IPS-18a (cell line): ENCODE measurements around the gene SYNPO.

Experiments used
- H3K27ac ChIP-seq: one replicate; pipeline ENCODE4 v1.5.1; 2013; ENCODE audit warnings: low read length
- H3K27me3 ChIP-seq: one replicate; pipeline ENCODE4 v1.6.1; 2013; ENCODE audit warnings: mild to moderate bottlenecking, low read length; ENCODE audit not compliant: control insufficient read depth, insufficient read depth
- H3K36me3 ChIP-seq: one replicate; pipeline ENCODE4 v1.6.1; 2013; ENCODE audit warnings: low read depth, low read length; ENCODE audit not compliant: control insufficient read depth
- H3K4me1 ChIP-seq: one replicate; pipeline ENCODE4 v1.6.1; 2013; ENCODE audit warnings: low read depth, low read length; ENCODE audit not compliant: control insufficient read depth
- H3K4me3 ChIP-seq: one replicate; pipeline ENCODE4 v1.5.1; 2013; ENCODE audit warnings: low read length
- H3K9ac ChIP-seq: one replicate; pipeline ENCODE4 v1.6.1; 2013; ENCODE audit warnings: mild to moderate bottlenecking, low read length, moderate library complexity
- H3K9me3 ChIP-seq: one replicate; pipeline ENCODE4 v1.6.1; 2013; ENCODE audit warnings: low read depth, low read length; ENCODE audit not compliant: control insufficient read depth

Gene SYNPO

DNA sequence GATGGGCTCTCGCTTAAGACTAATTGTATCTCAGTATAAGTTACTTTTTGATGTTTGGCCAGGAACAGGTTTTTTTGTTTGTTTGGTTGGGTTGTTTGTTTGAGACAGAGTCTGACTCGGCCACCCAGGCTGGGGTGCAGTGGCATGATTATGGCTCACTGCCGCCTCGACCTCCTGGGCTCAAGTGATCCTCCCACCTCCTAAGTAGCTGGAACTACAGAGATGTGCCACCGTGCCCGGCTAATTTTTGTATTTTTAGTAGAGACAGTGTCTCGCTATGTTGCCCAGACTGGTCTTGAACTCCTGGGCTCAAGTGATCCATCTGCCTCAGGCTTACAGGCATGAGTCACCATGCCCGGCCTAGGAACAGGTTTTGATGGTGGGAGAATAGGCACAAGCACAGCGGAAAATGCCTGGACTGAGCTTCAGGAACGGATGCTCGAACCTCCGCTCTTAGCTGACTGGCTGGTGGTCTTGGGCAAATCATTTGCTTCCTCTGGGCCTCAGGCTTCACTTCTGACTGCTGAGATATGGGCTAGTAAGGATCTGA lies 11.4 kb upstream of the SYNPO start:
- Histone ChIP-seq H3K9me3 (no peaks in the 10 kb centered on the region), H3K4me1 (no peaks in the 10 kb centered on the region), H3K27ac (no peak overlapping the region), H3K27me3 (peaks cover 19% of the 10 kb centered on the region), H3K4me3 (no peak overlapping the region), H3K9ac (no peak overlapping the region), H3K36me3 (no peaks in the 10 kb centered on the region)

DNA sequence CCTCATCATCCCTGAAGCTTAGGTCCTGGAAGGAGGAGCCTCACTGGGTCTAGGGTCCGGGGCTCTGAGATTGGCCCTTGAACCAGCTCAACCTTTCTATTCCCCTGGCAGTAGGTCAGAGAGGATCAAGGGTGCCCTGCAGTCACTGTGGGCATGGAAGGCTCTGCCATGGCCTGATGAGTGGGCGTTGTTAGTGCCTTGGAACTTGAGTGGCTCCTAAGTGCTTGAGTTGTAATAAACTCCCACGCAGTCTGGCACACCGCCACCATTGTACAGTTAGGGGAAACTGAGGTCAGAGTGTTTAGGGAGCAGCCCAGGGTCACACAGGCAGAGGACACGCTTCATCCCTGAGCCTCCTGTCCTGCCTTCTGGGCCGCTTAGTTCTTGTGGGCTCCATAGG lies 10.4 kb upstream of the SYNPO start:
- Histone ChIP-seq H3K4me3 (no peak overlapping the region), H3K36me3 (no peaks in the 10 kb centered on the region), H3K27me3 (peaks cover 12% of the 10 kb centered on the region), H3K9ac (no peak overlapping the region), H3K4me1 (no peaks in the 10 kb centered on the region), H3K27ac (no peak overlapping the region), H3K9me3 (no peaks in the 10 kb centered on the region)

DNA sequence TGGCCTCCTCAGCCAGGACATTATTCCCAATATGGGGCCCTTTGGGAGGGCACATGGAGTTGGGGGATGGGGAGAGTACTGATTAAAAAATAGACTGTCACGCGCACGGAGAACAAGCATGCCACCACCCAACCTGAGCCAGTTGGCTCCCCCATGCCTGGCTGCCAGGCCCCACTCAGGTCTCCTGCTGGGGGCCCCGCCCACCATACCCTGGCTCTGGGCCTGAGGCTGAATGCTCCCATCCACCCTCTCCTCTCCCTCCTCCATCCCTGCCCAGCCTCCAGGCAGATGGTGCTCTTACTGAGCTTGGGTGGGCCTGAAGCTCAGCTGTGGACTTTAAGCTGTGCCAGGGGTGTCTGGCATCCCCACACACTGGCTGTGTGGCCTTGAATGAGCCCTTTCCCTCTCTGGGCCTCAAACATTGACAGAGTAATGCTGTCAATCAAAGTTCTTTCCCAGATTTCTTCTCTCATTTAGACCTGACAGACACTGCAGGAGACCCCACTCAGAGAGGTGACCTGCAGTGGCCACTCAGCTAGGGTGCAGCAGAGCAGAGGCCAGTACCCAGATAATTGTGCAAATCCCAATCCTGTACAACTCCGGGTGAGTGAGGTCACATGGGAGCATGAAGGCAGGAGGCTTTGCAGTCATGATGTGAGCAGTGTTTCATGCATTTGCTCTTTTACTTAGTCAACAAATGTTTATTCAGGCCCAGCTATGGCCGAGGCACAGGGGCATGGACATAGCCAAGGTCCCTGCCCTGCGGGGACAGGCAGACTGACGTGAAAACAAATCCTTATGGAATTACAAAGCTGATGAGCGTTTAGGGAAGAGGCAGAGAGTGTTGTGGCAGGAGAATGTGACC lies 9.8 kb upstream of the SYNPO start:
- Histone ChIP-seq H3K4me1 (no peaks in the 10 kb centered on the region), H3K27ac (no peak overlapping the region), H3K27me3 (peaks cover 6% of the 10 kb centered on the region)

DNA sequence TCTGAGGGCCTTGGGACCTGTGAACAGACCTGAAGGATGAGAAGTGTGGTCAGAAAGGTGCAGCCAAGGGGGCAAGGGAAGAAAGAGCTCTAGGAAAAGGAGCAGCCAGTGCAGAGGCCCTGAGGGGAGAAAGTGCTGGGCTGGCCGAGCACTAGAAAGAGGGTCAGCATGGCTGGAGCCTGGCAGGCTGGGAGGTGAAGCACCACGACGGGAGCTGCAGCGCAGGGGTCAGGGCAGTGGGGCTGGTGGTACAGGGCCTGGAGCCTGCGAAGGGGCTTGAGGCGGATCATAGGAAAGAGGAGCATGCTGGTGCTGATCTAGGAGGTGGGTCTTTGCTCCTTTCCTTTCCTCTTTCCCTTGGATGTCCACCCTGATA lies 9.1 kb upstream of the SYNPO start:
- no peaks in the 10 kb centered on the region for H3K9me3 ChIP-seq
- no peak overlapping the region for H3K27ac ChIP-seq
- H3K9ac ChIP-seq: no peak overlapping the region
- H3K27me3 ChIP-seq: no peaks in the 10 kb centered on the region
- no peak overlapping the region for H3K4me3 ChIP-seq
- H3K36me3 ChIP-seq: no peaks in the 10 kb centered on the region
- no peaks in the 10 kb centered on the region for H3K4me1 ChIP-seq

More for the DNA sequence above, 9.8 kb upstream of the SYNPO start:
- no peak overlapping the region for H3K9ac ChIP-seq
- no peaks in the 10 kb centered on the region for H3K9me3 ChIP-seq
- H3K36me3 ChIP-seq: no peaks in the 10 kb centered on the region
- no peak overlapping the region for H3K4me3 ChIP-seq

DNA sequence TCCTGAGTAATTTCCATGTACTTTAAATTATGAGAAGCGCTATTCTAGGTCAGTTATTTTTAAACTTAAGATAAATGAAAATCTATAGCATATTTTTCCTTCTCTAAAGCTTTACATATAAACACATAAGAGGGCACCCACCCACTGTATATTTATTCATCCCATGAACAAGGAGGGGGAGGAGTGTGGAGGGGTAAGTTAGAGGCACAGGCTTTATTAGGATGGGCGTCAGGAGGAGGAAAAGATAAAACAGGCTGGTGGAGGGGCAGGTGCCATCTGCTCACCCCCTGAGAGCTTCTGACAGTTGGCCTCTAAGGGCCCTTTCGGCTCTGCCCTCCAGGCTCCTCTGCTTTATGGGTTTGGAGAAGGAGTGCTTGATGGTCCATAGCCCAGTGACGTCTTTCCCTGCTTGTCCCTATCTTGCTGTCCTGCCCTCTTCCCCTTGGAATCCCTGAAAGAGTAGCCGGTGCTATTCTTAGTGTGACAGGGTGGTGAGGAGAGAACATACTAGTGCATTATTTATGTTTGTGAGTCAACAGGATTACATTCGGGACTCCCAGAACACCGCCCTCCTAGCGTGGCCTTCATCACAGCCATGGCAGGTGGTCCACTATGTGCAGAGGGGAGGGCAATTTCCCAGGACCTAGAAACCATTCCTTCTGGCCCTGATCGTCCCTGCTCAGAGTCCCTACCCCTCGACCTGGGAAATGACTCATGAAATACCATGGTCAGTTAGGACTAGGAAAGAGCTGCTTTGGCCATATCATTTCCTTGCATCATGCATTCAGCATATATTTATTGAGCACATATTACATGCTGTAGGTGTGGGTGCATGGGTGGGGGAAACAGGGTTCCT lies 7.9 kb upstream of the SYNPO start:
- H3K4me3 ChIP-seq: no peak overlapping the region
- H3K27me3 ChIP-seq: no peaks in the 10 kb centered on the region
- peaks cover 3% of the 10 kb centered on the region for H3K4me1 ChIP-seq
- H3K9ac ChIP-seq: no peak overlapping the region
- no peaks in the 10 kb centered on the region for H3K9me3 ChIP-seq
- no peaks in the 10 kb centered on the region for H3K36me3 ChIP-seq
- no peak overlapping the region for H3K27ac ChIP-seq

- no peaks in the 10 kb centered on the region for H3K27me3 ChIP-seq
- no peak overlapping the region for H3K9ac ChIP-seq
- H3K36me3 ChIP-seq: no peaks in the 10 kb centered on the region
- H3K27ac ChIP-seq: no peak overlapping the region
- H3K9me3 ChIP-seq: no peaks in the 10 kb centered on the region
- H3K4me3 ChIP-seq: no peak overlapping the region
- H3K4me1 ChIP-seq: peaks cover 11% of the 10 kb centered on the region
Measured at GRCh38 chr5:150633429-150633828, 7.0 kb upstream of the SYNPO start.

DNA sequence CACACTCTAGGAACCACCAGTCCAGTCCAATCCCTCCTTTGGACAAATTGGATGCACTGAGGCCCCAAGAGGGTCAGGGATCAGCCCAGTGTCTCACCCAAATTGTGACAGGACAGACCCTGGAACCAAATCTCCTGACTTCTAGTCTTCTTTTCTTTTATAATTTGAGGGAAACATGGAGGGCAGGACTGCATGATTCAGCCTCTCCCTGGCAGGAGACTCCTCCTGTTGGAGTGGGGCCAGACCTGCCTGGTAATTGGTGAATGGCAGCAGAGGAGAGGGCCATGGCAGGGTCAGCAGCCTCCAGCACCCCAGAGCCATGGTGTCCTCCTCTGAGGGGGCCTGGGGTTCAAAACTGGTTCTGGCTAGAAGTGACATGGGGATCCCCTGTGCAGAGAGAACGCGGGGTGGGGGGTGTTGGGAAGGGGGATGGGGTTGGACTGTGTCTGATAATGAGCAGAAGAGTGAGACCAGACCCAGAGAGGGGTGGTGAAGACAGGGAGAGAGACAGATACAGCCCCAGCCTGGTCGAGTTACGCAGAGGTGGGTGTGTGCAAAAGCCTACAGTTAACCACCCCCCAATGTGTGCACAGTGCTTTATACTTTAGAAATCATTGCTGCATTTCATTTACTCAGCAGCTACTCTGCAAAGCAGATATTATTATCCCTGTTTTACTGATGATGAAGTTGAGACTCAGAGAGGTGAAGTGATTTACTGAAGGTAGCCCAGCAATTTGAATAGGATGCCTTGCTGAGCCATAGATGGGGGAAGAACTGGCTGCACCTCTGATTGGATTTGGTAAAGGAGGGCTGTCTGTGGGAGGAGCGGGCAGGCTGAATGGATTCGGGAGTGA lies 3.8 kb upstream of the SYNPO start:
- H3K9me3 ChIP-seq: no peaks in the 10 kb centered on the region
- H3K4me1 ChIP-seq: peaks cover 22% of the 10 kb centered on the region
- H3K36me3 ChIP-seq: no peaks in the 10 kb centered on the region
- no peak overlapping the region for H3K4me3 ChIP-seq
- H3K27me3 ChIP-seq: no peaks in the 10 kb centered on the region
- H3K27ac ChIP-seq: no peak overlapping the region
- H3K9ac ChIP-seq: no peak overlapping the region

DNA sequence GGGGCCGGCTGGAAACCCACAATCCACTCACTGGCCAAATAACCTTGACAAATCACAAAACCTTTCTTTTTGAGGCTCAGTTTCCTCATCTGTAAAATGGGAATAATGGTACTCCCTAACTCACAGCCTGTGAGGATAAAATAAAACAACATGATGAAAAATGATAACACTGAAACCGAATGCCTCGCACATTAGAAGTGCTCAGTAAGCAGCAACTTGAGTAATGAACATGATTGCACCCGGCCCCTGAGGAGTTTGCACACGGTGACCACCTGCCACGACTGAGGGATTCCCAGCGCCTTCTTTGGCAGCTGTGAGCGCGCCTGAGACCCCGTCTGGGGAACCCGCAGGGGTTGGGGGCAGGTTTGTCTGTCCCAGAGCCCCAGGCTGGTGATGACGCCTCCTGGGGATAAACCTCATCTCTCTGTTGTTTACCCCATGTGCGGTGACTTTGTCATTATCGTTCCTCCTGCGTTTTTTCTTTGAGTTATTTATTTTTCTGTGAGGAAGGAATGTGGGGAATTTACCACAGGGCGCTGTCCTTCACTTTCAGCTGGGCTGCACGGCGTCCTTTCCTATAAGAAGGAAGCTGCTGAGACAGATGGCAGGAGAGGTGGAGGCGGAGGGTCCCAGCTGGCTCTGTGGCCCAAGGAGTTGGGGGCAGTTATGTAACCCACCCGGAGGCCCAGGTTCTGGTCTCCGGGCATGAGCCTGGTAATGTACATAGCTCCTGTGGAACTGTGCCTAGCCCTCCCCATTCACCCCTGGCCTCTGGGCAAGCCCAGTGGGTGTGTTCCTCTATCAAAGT lies 3.0 kb upstream of the SYNPO start:
- Histone ChIP-seq H3K9ac (no peak overlapping the region), H3K27me3 (no peaks in the 10 kb centered on the region), H3K36me3 (no peaks in the 10 kb centered on the region), H3K27ac (no peak overlapping the region), H3K4me3 (no peak overlapping the region), H3K4me1 (peaks cover 22% of the 10 kb centered on the region), H3K9me3 (no peaks in the 10 kb centered on the region)

GRCh38 chr5:150638053-150638444 lies 2.4 kb upstream of the SYNPO start:
- peaks cover 22% of the 10 kb centered on the region for H3K4me1 ChIP-seq
- H3K27ac ChIP-seq: no peak overlapping the region
- H3K9ac ChIP-seq: no peak overlapping the region

DNA sequence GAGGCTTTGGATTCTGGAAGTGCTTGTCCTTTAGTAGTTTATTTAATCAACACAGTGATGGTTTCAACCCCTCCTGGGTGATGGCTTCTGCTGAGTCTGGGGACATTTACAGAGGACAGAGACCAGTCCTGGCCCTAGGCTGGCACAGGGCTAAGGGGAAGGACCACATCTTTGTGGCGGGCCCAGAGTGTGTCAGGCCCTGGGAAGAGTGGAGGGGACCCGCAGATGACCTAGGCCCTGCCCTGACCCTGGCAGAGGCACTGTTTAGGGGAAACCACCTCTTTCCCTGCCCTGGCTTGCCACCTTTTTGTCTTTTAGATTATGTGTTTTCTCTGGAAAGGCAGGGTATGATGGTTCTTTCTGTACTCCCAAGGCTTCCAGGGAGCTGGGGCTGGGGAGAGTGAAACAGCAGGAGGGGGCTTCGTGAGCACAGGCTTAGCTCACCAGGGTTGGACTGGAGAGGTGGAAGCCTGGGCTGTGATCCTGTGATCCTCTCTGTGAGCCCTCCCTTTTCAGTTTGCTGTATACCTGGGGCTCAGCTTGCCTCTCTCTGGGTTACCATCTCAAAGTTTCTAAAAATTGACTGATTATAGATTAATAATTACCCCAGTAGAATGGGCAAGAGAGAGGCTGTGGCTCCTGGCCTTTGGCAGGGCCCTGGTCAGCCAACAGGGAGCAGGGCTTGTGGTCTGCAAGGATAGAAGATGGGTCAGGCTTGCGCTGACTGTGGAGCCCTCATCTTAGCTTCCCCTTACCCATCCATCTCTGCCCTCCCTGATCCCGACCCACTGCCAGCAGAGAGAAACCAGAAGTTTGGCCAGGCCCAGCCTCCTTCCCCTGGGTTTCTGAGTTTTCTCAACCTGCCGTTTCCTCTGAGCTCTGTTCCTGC lies 1.7 kb upstream of the SYNPO start:
- Histone ChIP-seq H3K9me3 (no peaks in the 10 kb centered on the region), H3K9ac (no peak overlapping the region), H3K27ac (no peak overlapping the region), H3K27me3 (no peaks in the 10 kb centered on the region), H3K4me3 (no peak overlapping the region), H3K4me1 (peaks cover 22% of the 10 kb centered on the region), H3K36me3 (no peaks in the 10 kb centered on the region)

More at GRCh38 chr5:150638053-150638444, 2.4 kb upstream of the SYNPO start:
- H3K4me3 ChIP-seq: no peak overlapping the region
- no peaks in the 10 kb centered on the region for H3K27me3 ChIP-seq
- H3K36me3 ChIP-seq: no peaks in the 10 kb centered on the region
- no peaks in the 10 kb centered on the region for H3K9me3 ChIP-seq
